Measurements from ENCODE around the gene RDH12. TPM values are rescaled to one million over a fixed set of nuclear protein-coding genes. Genes with fewer than 3 reads are reported as not detected.
"Not testable (repeated sequence)": the region's sequence is repeated elsewhere in the genome, so short reads cannot be mapped to it uniquely, and the experiment has no call there.

The RDH12 gene
- total RNA-seq, 2 donors from 2014 or later: not detected

- no peak overlapping the region for H3K4me3 Mint-ChIP-seq
- H3K27ac Mint-ChIP-seq: peak overlapping the region; percentile 27
- H3K9me3 Mint-ChIP-seq: no peaks in the 10 kb centered on the region
- H3K36me3 Mint-ChIP-seq (ENCODE audit: low read depth): peaks cover 91% of the 10 kb centered on the region
- ATAC-seq (replicated peaks): no peak
- no peaks in the 10 kb centered on the region for H3K27me3 Mint-ChIP-seq
- H3K4me1 Mint-ChIP-seq: peaks cover 28% of the 10 kb centered on the region
Measured at GRCh38 chr14:67683842-67684241, 17.8 kb upstream of the RDH12 start.

DNA sequence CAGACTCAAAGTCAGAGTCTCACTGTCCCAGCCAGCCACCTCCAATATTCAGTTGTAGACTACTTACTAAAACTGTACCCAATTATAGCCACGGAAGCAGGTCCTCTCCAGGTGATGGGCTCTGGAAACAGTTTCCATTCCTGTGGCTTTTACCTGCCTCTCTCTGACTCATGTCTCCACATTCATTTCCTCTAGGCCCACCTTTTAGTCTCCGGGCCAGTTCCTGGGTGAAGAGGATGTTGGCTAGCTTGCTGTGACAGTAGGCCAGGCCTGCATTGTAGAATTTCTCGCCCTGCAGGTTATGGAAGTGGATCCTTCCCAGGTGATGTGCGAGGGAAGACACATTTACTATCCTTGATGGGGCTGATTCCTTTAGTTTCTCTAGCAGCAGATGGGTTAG, 11.7 kb upstream of the RDH12 start:
- no peak for ATAC-seq (replicated peaks)
- H3K4me1 Mint-ChIP-seq: peaks cover 11% of the 10 kb centered on the region
- H3K27me3 Mint-ChIP-seq: no peaks in the 10 kb centered on the region
- H3K36me3 Mint-ChIP-seq (ENCODE audit: low read depth): peaks cover 89% of the 10 kb centered on the region
- no peak overlapping the region for H3K4me3 Mint-ChIP-seq
- no peak overlapping the region for H3K27ac Mint-ChIP-seq
- H3K9me3 Mint-ChIP-seq: no peaks in the 10 kb centered on the region

- H3K27ac Mint-ChIP-seq: peak overlapping the region; percentile 92
- peak; percentile 93 for ATAC-seq (replicated peaks)
- no peaks in the 10 kb centered on the region for H3K27me3 Mint-ChIP-seq
- H3K36me3 Mint-ChIP-seq (ENCODE audit: low read depth): peaks cover 40% of the 10 kb centered on the region
- H3K9me3 Mint-ChIP-seq: no peaks in the 10 kb centered on the region
- peaks cover 5% of the 10 kb centered on the region for H3K4me1 Mint-ChIP-seq
- peak overlapping the region; percentile 91 for H3K4me3 Mint-ChIP-seq
Measured at GRCh38 chr14:67694791-67695393, 6.8 kb upstream of the RDH12 start.

DNA sequence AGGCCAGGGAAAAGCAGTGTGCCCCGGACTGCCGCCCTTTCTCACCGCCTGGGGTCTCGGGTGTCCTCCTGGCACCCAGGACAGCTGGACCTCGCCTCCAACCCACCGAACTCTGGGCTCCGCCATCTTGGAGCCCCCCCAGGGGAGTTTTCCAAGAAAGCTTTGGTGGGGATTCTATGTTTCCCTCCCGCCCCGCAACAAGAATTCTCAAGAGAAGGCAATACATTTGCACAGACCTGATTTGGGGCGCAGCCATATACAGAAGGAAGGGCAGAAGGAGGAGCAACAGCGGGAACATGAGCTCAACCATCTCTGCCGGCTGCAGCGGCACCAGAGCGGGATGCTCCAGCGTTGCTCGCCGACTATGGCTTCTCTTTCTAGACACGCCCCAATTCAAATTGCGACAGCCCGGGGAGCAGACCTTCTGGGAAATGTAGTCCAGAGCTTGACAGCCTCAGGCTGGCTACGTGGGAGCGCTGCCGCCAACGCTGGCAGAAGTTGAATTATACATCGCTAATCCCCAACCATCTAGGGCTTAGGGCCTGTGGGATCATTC, 6.2 kb upstream of the RDH12 start, which contains the start of gene RDH11:
RDH11 (minus strand) TSS at position 371 of the 556 bp plus-strand sequence; CDS start at position 310, 61 bp downstream.
- Mint-ChIP-seq H3K27me3 (no peaks in the 10 kb centered on the region), H3K36me3 (ENCODE audit: low read depth) (peaks cover 34% of the 10 kb centered on the region), H3K4me1 (peaks cover 5% of the 10 kb centered on the region), H3K4me3 (peak within 1 kb of the TSS; percentile 91), H3K9me3 (no peaks in the 10 kb centered on the region), H3K27ac (peak within 1 kb of the TSS; percentile 92)
- ATAC-seq (replicated peaks): peak; percentile 83

- no peaks in the 10 kb centered on the region for H3K9me3 Mint-ChIP-seq
- peaks cover 19% of the 10 kb centered on the region for H3K36me3 Mint-ChIP-seq (ENCODE audit: low read depth)
- no peak overlapping the region for H3K4me3 Mint-ChIP-seq
- no peaks in the 10 kb centered on the region for H3K27me3 Mint-ChIP-seq
- H3K27ac Mint-ChIP-seq: no peak overlapping the region
- peaks cover 5% of the 10 kb centered on the region for H3K4me1 Mint-ChIP-seq
- ATAC-seq (replicated peaks): no peak
Measured at GRCh38 chr14:67697006-67697405, 4.7 kb upstream of the RDH12 start.

- Mint-ChIP-seq H3K27ac (no peak overlapping the region), H3K9me3 (no peaks in the 10 kb centered on the region), H3K27me3 (no peaks in the 10 kb centered on the region), H3K4me1 (peaks cover 5% of the 10 kb centered on the region), H3K36me3 (ENCODE audit: low read depth) (peaks cover 7% of the 10 kb centered on the region), H3K4me3 (no peak overlapping the region)
- no peak for ATAC-seq (replicated peaks)
Measured at GRCh38 chr14:67698179-67698578, 3.5 kb upstream of the RDH12 start.

DNA sequence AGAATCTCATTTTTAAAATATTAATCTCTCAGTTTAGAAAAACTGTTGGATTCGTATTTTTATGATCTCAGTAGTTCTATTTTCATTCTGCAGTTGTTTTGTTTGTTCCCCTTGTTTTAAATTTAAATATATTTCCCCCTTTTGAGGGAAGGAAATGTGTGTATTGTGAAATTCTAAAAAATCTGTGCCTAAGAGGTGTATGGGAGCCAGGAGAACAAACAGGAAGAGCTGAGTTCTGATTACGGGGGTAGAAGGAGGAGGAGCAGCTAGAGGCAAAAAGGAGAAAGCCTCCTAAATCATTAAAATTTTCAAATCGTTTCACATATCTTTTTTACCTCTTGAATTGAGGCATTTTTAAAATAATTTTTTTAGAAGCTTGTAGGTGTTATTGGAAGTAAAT, 2.3 kb downstream of the RDH12 start:
- H3K36me3 Mint-ChIP-seq (ENCODE audit: low read depth): no peaks in the 10 kb centered on the region
- no peak for ATAC-seq (replicated peaks)
- no peak overlapping the region for H3K27ac Mint-ChIP-seq
- H3K27me3 Mint-ChIP-seq: no peaks in the 10 kb centered on the region
- H3K9me3 Mint-ChIP-seq: no peaks in the 10 kb centered on the region
- no peak overlapping the region for H3K4me3 Mint-ChIP-seq
- no peaks in the 10 kb centered on the region for H3K4me1 Mint-ChIP-seq

DNA sequence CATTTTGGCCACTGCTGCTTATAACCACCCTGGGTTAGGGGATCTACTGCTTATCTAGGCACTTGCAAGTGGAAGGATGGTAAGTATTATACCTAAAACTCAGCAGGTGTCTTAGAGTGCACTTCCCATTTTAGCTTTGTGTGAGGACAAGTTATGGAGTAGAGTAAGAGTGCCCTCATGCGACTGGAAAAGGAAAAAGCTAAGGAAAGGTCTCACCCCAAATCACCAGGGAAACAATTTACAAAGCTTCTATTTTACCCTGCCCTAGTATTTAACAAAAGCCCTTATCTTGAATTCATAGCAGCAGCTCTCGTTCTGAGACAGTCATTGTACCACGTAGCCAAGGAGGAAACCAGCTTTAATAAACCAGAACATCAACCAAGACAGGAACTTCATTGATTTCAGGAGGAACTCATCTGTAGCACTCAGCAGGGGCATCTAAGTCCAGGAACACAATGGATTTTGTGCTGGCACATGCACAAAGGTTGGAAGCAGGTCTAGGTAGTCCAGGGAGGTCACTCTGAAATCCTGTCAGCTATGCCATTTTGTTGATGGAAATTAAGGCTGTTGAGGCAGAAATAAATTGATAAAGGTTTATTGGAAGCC, 2.9 kb downstream of the RDH12 start:
- Mint-ChIP-seq H3K9me3 (no peaks in the 10 kb centered on the region), H3K27me3 (no peaks in the 10 kb centered on the region), H3K4me3 (no peak overlapping the region), H3K27ac (no peak overlapping the region), H3K4me1 (no peaks in the 10 kb centered on the region), H3K36me3 (ENCODE audit: low read depth) (no peaks in the 10 kb centered on the region)
- peak; percentile 78 for ATAC-seq (replicated peaks)

DNA sequence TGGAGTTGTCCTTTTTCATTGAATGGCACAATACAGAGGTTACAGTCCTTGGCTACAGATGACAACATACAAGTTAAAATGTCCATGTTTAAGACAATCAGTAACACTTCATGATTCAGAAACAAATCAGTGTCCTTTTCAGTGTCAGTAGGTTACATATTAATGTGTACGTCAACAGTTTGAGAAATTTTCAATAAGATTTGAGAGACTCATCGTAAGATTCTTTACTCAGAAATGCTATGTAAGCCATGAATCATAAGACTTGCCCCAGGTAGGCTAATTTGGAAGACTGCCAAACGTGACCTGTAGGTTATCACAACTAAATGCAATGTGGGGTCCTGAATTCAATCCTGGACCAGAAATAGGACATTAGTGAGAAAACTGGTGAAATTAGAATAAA, 3.5 kb downstream of the RDH12 start:
- no peak overlapping the region for H3K4me3 Mint-ChIP-seq
- no peaks in the 10 kb centered on the region for H3K4me1 Mint-ChIP-seq
- no peaks in the 10 kb centered on the region for H3K36me3 Mint-ChIP-seq (ENCODE audit: low read depth)
- no peak for ATAC-seq (replicated peaks)
- H3K9me3 Mint-ChIP-seq: peaks cover 3% of the 10 kb centered on the region
- H3K27ac Mint-ChIP-seq: no peak overlapping the region
- no peaks in the 10 kb centered on the region for H3K27me3 Mint-ChIP-seq

DNA sequence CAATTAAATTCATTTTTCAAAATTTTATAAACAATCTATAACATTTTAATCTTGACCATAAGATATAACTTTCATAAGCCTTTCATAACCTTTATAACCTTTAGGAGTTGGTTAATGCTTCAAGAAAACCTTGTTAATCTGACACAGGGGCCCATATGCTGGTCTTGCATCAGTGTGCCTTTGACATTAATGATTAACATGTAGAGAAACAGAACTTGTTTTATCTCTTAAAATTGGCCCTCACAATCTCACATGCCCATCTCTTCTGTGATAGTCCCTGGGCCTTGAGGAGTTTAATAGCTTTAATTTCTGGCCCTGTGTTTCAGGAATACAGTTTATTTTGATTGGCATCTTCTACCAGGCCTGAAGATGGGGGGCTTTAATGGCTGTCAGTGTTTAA, 7.7 kb downstream of the RDH12 start:
- H3K4me1 Mint-ChIP-seq; ATAC-seq (replicated peaks); H3K27ac Mint-ChIP-seq; H3K27me3 Mint-ChIP-seq; H3K4me3 Mint-ChIP-seq; H3K9me3 Mint-ChIP-seq; H3K36me3 Mint-ChIP-seq (ENCODE audit: low read depth): not testable (repeated sequence)

- H3K27me3 Mint-ChIP-seq; ATAC-seq (replicated peaks); H3K27ac Mint-ChIP-seq; H3K4me1 Mint-ChIP-seq; H3K4me3 Mint-ChIP-seq; H3K36me3 Mint-ChIP-seq (ENCODE audit: low read depth); H3K9me3 Mint-ChIP-seq: not testable (repeated sequence)
Measured at GRCh38 chr14:67709796-67710195, 8.1 kb downstream of the RDH12 start.

- ATAC-seq (replicated peaks): no peak
- Mint-ChIP-seq H3K27me3 (no peaks in the 10 kb centered on the region), H3K4me1 (no peaks in the 10 kb centered on the region), H3K36me3 (ENCODE audit: low read depth) (no peaks in the 10 kb centered on the region), H3K9me3 (peaks cover 3% of the 10 kb centered on the region), H3K4me3 (no peak overlapping the region), H3K27ac (no peak overlapping the region)
Measured at GRCh38 chr14:67710209-67710608, 8.5 kb downstream of the RDH12 start.

DNA sequence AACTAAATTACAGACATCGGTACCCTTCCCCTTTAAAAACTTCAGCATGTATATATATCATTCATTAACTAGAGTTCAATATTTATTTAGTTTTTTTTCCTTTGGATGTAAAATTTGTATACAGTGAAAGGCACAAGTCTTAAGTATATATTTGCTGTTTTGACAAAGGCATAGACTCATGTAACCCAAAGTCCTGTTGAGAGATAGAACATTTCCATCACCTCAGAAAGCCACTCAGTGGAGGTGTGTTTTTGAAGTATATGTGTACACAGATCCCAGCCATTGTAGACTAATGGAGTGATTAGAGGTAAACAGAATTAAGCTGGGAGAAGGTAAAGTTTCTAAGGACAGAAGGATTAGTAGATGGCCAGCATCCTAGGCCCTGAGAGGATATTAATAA, 15.4 kb downstream of the RDH12 start:
- Mint-ChIP-seq H3K27ac (no peak overlapping the region), H3K27me3 (peaks cover 7% of the 10 kb centered on the region), H3K9me3 (no peaks in the 10 kb centered on the region), H3K36me3 (ENCODE audit: low read depth) (no peaks in the 10 kb centered on the region), H3K4me3 (no peak overlapping the region), H3K4me1 (no peaks in the 10 kb centered on the region)
- ATAC-seq (replicated peaks): no peak

DNA sequence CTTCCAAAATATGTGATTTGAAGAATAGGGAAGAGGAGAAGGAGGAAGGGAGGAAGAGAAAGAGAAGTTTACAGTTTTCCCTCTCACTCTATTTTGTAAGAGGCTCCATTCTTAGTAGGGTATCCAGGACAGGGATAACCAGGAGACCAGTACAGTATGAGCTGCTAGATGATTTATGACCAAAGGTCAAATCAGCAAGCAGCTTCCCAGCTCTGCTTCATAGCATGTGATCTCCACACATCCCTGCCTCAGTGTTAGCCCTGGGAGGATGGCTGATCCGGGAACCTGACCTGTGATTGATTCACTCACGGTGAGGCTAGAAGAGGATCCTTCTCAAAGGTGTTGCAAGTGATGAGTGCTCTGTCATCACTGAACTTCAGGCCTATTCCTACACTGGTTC, 16.6 kb downstream of the RDH12 start:
- no peaks in the 10 kb centered on the region for H3K9me3 Mint-ChIP-seq
- H3K4me3 Mint-ChIP-seq: no peak overlapping the region
- H3K27ac Mint-ChIP-seq: no peak overlapping the region

DNA sequence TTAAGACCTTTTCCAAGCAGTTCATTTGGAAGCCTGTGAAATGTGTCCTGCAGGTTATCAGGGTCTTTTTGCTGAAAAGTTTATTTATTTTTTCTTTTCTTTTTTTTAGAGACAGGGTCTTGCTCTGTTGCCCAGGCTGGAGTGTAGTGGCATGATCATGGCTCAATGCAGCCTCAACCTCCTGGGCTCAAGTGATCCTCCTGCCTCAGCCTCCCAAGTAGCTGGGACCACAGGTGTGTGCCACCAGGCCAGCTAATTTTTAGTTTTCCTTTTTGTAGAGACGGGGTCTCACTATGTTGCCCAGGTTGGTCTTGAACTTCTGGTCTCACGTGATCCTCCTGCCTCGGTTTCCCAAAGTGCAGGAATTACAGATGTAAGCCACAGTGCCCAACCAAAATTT, 17.7 kb downstream of the RDH12 start:
- not testable (repeated sequence) for H3K9me3 Mint-ChIP-seq; H3K36me3 Mint-ChIP-seq (ENCODE audit: low read depth); H3K27ac Mint-ChIP-seq; ATAC-seq (replicated peaks); H3K4me3 Mint-ChIP-seq; H3K4me1 Mint-ChIP-seq
- H3K27me3 Mint-ChIP-seq: peaks cover 28% of the 10 kb centered on the region

More for the DNA sequence above, 16.6 kb downstream of the RDH12 start:
- Mint-ChIP-seq H3K27me3 (peaks cover 18% of the 10 kb centered on the region), H3K36me3 (ENCODE audit: low read depth) (no peaks in the 10 kb centered on the region), H3K4me1 (no peaks in the 10 kb centered on the region)
- ATAC-seq (replicated peaks): no peak
